Uterus (tissue), 2 donors: Measurements from ENCODE around the gene PPARG.

Experiments used
- POLR2A ChIP-seq, 2 donors: fragments of 450-650 bp; IDR thresholded peaks; one replicate each; pipeline ENCODE4 v1.6.1; 2016; ENCODE audit warnings: antibody characterized with exemption in 2 of 2, mild to moderate bottlenecking in 1 of 2, moderate library complexity in 1 of 2
- TF ChIP-seq, protein P1 (sequence below), 4 experiments: fragments of 200-600 bp in 2 of 4; fragments of 450-650 bp in 2 of 4; sonication (generic) in 2 of 4; IDR thresholded peaks; one replicate each; pipeline ENCODE4 v1.5.1; 2016 to 2019; ENCODE audit warnings: antibody characterized with exemption in 4 of 4, mild to moderate bottlenecking in 2 of 4, moderate library complexity in 1 of 4

GRCh38 chr3:12249519-12249918 lies 39.4 kb upstream of the PPARG start:
- TF ChIP-seq POLR2A (IDR thresholded peaks at IDR 0.05) = no peak
- TF ChIP-seq, protein P1, sequence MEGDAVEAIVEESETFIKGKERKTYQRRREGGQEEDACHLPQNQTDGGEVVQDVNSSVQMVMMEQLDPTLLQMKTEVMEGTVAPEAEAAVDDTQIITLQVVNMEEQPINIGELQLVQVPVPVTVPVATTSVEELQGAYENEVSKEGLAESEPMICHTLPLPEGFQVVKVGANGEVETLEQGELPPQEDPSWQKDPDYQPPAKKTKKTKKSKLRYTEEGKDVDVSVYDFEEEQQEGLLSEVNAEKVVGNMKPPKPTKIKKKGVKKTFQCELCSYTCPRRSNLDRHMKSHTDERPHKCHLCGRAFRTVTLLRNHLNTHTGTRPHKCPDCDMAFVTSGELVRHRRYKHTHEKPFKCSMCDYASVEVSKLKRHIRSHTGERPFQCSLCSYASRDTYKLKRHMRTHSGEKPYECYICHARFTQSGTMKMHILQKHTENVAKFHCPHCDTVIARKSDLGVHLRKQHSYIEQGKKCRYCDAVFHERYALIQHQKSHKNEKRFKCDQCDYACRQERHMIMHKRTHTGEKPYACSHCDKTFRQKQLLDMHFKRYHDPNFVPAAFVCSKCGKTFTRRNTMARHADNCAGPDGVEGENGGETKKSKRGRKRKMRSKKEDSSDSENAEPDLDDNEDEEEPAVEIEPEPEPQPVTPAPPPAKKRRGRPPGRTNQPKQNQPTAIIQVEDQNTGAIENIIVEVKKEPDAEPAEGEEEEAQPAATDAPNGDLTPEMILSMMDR (IDR thresholded peaks at IDR 0.05) = no peak
